Activated CD8-positive, alpha-beta memory T cell treated with anti-CD3 and anti-CD28 coated beads for 1 hour (primary cell): ENCODE measurements around the gene MTG1.
"Not testable (repeated sequence)": the region's sequence is repeated elsewhere in the genome, so short reads cannot be mapped to it uniquely, and the experiment has no call there.

ENCODE experiments used
- DNase-seq, 2 donors: peaks; one replicate each; pipeline ENCODE4 v3.0.0-alpha.2; 2020; ENCODE audit warnings: low read depth in 1 of 2; ENCODE audit errors: extremely low read depth in 1 of 2

MTG1 gene

GRCh38 chr10:133462512-133463305, 68.8 kb downstream of the MTG1 start:
- DNase-seq = no peak

- no peak for DNase-seq
These were observed 70.7 kb downstream of the MTG1 start for GRCh38 chr10:133464582-133465031.

- no peak for DNase-seq
These were observed 71.4 kb downstream of the MTG1 start for GRCh38 chr10:133465191-133465949.

- no peak for DNase-seq
These were observed 72.1 kb downstream of the MTG1 start for GRCh38 chr10:133465950-133466474.

- no peak for DNase-seq
These were observed 72.8 kb downstream of the MTG1 start for GRCh38 chr10:133466683-133467275.

- DNase-seq = no peak
These were observed 73.4 kb downstream of the MTG1 start for GRCh38 chr10:133467286-133467911.

- DNase-seq = not testable (repeated sequence)
These were observed 75.2 kb downstream of the MTG1 start for GRCh38 chr10:133469205-133469604.

- DNase-seq = no peak
These were observed 77.5 kb downstream of the MTG1 start for GRCh38 chr10:133471300-133472109.
